GM19328 (cell line): Measurements from ENCODE around the gene LTBP1.
"Not testable (repeated sequence)": the region's sequence is repeated elsewhere in the genome, so short reads cannot be mapped to it uniquely, and the experiment has no call there.

Source experiments
- ATAC-seq: cut with Tn5 transposase; IDR thresholded peaks from one replicate; pipeline ENCODE4 v1.9.1; 2021; ENCODE audit warnings: mild to moderate bottlenecking, moderate library complexity; ENCODE audit not compliant: unreplicated experiment

LTBP1 gene

DNA sequence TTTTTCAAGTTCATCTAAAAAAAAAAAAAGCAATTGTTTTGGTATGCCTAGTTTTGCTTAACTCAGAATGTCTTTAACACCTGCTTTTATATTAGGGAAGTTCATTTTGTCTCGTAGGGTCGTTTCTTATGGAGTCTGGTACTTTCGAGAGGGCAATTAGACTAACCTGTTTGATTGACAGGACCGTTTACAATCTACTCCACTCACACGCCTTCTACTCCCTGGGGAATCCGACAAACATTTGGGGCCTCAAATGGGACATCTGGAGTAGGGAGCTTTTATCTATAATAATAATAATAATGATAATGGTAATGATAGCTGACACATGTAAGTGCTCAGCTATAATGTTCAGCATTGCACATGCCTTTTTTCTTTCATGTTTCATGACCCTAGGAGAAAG lies 268.1 kb downstream of the LTBP1 start:
- no peak for ATAC-seq

DNA sequence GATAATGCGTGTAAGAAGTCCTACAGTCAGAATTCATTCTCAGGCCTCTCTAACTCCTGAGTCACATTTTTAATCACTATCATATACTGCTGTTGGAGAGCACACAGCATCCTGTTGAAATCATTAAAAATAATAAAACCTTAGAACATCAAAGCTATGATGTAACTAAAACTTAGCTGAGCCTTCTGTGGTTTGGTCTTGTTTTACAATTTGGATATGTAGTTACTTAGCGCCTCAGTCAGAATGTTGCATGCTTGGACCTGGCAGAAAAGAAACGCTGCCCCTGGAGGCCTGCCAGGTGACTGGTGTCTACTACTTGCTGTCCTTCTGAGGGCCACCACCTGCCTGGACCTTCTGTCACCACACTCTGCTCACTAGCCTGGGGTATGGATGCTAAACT lies 268.5 kb downstream of the LTBP1 start:
- no peak for ATAC-seq

DNA sequence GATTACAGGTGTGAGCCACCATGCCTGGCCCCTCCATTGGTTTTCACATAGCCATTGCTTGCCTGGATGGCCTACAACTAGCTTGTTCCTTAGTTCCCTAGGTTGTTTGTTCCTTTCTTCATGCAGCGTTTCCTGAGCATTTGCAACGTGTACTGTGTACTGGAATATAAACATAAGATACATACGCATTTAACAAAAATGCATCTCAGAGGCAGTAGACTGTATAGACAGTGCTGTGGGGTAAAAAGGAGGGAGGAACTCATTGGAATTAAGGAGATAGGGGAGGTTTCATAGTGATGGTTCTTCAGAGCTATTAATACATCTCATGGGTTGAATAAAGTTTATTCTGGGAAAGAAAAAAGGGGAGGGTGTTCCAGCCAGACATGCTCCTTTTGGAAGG lies 269.2 kb downstream of the LTBP1 start:
- ATAC-seq = no peak

DNA sequence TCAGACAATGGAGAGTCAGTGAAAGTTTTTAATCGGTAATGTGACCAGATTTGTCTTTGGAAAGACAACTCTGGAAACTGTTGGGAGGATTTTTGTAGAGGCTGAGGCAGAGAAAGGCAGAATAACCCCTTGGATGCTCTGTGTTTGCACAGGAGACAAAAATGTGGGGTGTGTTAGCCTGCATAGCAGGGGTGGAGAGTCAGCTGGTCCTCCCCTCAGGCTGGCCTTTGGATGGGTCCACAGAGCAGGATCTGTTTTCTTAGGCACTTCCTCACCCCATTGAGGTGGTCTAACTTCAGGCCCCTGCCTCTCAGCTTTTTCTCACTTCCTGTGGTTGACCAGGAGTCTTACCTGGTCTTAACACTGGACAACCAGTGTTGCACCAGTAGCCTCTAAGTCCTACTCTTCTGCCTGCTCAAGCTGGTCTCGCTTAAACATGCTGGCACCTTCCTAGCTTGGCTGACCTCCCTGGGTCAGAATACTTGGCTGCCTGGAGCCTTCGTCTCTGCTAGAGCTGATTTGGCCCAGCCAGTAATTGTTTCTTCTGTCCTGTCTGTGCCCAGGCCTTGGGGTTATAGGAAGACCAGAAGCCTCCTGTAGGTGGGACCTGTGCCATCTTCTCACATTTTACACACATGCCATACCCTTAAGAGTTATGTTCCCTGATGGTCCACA lies 269.9 kb downstream of the LTBP1 start:
- ATAC-seq = no peak

DNA sequence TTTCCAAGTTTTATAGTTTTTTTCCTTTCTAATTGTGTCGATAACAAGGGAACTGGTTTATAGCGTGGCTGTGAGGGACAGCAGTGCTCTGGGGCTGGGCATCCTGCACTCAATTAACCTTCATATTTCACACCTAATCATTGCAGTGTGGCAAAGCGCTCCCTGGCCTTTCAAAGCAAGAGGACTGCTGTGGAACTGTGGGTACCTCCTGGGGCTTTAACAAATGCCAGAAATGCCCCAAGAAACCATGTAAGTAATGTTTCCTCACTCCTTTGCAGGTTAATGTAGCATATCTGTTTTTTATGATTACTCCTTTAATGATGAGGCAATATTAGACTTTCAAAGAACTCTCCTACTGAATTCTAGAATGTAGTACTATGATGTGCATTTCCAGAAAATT lies 270.7 kb downstream of the LTBP1 start:
- no peak for ATAC-seq

DNA sequence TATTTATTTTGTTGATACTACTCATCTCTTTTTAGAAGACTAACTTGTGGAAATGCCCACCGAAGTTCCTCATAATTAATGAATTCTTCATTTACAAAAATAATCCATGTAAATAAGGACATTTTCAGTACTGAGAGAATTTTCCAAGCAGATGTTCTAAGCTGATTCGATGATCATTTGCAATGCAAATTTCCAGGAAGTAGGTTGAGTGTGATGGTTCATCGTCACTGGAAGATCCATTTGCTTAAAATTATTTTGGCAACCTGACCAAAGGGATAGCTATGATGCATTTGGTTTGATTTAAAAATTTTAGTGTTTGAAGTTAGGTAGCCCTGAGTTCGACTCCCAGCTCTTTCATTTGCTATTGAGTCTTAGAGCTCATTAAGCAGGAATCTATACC lies 272.4 kb downstream of the LTBP1 start:
- no peak for ATAC-seq

DNA sequence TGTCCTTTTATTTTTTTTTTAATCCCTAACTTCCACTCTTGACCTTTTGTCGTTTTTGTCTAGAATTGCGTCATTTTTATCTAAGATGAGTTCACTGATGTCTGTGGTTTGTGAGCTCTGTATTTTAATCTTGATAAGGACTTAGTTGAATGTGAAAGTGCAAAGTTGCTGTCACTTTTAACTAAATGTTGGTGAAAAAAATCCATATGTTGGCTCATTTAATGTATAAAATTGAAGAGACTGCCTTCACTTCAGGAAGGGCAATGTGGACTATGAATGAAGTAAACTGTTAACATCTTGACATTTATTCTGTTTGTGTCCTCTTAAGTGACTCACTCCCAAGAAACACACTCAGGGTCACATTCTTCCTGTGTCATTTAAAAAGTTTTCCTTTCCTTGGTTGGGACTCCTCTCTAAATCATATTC lies 273.1 kb downstream of the LTBP1 start:
- ATAC-seq = no peak

DNA sequence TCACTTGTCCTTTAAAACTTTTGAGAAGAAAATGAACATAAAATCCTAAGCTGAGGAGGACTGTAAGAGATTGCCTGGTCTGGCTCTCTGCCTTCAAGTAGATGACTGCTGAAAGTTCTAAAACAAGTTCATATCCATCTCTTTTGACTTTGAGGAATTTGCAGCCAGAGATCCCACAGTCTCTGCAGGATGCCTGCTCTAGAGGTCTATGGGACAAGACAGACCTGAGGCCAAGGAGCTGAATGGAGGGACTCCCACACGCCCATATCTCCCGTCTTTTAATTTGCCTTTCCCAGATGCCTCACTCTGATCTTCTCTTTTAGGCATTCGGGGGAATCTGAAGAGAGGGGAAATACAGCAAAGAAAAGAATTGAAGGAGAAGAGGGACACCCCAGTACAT lies 273.8 kb downstream of the LTBP1 start:
- no peak for ATAC-seq

DNA sequence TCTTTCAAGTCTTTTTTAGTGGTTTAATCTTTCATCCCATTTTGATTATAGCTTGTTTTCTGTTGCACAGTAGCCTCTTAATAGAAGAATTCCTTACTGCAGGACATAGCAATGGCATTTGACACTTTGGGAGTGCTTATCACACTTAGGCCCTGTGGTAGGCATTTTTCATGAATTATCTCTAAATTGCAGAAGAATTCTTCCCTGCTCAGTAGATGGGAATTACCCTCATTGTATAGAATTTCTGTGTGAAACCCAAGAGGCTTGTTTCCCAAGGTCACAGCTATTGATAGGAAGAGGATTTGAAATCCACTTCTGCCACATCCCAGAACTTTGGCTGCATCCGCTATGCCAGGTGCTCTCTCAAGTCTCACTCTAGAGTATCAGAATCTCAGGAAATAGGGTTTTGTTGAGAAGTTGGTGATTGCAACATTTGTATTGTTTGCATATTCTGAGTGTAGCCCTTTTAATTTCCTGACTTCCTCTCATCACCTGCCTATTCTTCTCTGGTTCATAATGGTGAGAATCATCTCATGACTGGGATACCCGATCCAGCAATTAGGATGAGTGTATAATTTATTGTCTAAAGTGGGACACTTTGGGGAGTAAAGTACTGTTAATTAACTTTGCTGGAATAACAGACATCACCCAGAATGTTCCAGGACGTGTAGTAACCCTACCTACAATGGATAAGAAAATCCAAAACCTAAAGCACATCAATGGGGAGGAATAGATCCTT lies 274.5 kb downstream of the LTBP1 start:
- no peak for ATAC-seq

DNA sequence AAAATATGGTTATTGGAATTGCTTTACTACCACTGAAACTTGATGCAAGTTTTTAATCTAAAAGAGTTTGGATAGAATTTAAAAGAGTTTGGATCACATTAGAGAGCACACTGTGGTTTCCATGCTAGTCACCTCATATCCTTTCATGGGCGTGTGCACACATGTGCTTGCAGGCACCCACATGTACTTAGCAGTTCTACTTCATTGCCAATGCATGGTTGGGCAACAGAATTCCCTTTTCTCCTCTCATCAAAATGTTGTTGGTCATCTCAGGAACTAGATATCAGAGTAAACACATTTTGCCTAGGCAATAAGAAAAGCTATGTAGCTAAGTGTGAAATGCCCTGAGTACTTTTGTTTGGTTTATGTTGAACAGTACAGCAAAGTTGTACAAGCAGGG lies 275.6 kb downstream of the LTBP1 start:
- ATAC-seq = no peak

DNA sequence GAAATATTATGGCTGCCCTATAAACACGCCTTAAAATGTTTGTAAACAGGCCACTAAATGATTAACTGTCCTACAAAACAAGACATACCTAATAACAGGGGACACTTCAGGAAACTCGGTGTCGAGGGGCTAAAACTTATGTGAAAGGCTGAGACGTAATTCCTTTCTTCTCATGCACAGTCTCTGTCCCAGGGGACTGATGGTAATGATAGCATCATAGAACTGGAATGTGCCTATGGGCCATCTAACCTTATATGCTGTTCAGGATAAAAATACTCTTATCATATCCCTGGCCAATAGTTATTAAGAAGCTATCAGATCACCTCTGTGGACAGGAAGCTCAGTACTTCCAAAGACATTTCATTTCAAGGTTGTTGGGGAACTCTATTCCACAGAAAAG lies 277.1 kb downstream of the LTBP1 start:
- ATAC-seq = no peak

DNA sequence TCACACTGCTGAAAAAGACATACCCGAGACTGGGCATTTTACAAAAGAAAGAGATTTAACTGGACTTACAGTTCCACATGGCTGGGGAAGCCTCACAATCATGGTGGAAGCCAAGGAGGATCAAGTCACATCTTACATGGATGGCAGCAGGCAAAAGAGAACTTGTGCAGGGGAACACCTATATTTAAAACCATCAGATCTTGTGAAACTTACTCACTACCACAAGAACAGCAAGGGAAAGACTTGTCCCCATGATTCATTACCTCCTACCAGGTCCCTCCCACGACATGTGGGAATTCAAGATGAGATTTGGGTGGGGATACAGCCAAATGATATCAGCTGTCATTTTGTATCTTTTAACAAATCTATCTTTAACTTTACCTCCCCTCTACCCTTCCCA lies 278.6 kb downstream of the LTBP1 start:
- ATAC-seq = no peak

DNA sequence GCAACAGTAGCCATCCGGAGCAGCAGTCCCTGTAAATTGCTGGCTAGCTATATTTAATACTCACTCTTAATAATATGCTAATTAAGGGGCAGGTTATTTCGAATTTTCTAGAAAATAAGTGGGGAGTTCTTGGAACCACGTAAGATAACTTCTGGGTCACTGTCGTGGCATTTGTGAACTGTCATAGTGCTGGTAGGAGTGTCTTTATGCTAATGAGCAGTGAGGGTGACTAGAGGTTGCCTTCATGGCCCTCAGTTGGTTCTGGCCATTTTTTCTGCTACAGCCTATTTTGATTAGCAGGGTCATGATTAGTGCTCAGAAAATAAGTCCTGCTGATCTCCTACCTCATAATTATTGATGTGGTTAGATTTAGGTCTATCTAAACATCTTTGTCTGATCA lies 279.8 kb downstream of the LTBP1 start:
- ATAC-seq = no peak

DNA sequence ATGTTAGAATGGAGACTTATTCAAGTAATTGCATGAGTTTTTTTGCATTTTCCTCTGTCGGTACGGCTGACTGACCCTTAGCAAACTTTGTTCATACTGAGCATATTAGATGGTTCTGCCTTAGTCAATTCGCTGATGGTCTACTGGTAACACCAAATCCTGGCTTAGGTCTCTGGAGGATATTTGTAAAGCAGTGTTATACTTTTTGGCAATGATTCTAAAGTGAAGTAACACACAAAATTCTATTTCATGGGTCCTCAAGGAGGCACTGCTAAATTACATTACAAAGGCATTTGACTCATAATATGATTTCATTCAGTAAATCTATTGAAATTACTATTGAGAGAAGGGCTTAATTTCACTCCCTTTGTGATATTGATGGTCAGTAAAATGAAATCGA lies 282.9 kb downstream of the LTBP1 start:
- ATAC-seq = no peak

DNA sequence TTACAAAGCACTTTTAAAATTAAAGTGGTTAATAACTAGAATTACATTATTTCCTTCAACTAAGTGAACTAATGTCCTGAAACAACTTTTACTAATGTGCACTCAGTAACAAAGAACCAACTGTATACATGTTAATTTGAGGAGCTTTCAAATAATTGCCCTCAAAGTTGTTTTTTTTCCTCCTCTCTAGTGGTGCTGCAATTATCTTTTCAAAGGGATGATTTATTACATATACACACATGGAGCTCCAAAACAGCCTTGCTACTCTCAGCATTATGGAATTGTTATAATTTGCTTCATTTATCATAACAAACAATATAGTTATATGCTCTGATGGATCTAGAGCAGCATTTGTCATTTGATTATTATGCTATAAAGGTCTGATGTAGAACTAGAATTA lies 283.4 kb downstream of the LTBP1 start:
- no peak for ATAC-seq

DNA sequence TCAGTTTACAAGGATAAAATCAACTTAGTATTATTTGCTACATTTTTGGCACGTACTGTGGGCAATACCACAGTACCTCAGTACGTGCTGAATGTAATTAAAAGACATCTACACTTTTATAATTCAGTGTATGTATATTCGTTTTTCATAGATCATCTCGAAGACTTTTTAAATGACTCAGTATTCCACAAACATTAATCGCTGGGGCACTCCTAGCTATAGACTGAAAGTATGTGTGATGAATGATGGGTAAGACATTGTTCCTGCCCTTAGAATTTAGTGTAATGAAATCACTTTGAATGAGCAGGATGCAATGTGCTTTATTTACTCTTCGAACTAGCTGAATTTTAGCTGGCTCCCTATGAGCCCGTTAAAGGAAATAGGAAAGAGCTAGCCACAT lies 284.1 kb downstream of the LTBP1 start:
- no peak for ATAC-seq

DNA sequence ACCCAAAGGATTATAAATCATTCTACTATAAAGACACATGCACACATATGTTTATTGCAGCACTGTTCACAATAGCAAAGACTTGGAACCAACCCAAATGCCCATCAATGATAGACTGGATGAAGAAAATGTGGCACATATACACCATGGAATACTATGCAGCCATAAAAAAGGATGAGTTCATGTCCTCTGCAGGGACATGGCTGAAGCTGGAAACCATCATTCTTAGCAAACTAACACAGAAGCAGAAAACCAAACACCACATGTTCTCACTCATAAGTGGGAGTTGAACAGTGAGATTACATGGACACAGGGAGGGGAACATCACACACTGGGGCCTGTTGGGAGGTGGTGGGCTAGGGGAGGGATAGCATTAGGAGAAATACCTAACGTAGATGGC lies 288.8 kb downstream of the LTBP1 start:
- not testable (repeated sequence) for ATAC-seq

DNA sequence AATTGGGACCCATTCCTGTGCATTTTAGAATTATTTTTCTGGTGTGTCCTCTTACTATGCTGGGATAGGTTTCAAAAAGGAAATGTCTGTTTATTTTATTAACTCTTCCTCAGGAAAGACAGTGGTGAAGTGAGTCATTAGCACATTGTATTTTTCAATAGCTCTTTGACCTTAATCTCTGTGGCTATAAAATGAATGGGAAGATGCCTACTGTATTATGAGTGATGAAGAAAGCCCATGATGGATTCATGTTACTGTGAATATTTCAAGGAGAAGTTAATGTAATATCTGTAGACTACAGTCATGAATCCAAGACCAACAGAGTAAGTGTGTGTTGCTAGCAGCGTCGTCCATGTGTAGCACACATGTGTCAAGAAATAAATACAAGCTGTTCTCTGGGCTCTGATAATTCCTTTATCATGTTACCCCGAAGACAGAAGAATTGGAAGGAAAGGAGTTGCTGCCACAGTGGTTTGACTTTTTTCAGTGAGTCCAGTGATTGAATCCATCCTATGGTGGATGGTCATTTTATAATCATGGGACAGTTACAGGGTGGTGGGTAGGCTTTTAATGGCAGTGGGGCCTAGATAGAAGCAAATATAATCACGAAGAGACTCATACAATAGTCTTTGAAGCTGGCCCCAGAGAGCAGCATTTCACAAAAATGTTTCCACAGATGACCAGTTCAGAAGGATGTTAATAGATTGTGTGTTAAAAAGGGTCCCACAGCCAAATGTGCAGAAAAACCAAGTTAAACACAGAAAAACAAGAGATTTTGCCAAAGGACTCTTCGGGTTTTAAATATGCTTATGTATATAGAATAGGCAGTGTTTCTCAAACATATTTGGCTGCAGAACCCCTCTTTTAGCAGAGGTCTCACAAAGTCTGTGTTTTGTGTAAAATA lies 290.0 kb downstream of the LTBP1 start:
- ATAC-seq = no peak

DNA sequence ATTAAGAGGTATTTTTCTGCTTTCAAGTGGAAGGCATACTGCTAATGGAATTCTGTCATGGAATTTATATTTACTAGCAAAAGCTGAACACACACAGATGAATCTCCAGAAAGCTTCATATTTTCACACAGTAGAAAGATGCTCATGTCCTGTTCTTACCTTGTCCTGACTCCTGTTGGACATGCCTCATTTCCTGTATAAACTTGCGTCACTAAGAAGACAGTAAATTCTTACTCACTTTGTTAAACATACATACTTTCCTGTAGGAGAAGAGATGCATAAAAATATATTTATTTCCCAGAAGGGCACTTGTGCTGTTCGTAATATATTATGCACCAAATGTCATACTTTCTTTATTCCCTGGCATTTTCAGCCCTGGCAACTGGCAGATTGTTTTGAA lies 291.4 kb downstream of the LTBP1 start:
- ATAC-seq = no peak

DNA sequence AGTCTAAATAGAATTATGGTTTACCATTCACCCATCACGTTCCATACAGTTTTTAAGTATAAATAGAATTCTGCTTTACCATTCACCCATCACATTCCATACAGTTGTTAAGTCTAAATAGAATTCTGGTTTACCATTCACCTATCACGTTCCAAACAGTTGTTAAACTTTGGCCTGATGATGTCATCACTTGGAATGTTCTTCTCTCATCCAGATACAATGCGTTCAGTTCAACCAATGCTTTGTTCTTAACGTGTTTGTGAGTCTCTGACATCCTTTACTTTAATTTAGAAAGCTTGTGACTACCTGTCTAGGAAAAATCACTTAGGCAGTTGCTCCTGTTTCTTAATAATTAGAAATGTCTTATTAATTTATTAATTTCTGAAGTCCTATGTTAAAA lies 293.4 kb downstream of the LTBP1 start:
- ATAC-seq = no peak

DNA sequence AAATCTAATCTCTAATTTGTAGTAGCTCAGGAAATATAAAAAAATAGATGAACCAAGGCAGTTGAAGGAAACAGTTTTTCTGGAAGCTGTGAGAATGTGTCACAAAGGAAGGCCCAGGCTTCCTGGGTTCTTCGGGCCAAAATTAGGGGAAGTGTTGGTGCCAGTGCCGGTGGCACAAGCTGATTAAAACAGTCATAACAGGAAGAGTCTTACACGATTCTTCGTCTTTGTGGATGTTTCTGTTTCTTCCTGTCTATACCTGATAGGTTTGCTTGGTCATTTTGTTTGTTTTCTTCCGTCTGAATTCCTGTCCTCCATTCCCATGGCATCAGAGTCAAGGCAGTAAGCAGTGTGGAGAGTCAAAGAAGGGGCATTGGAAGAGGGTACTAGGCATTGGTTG lies 294.3 kb downstream of the LTBP1 start:
- no peak for ATAC-seq

DNA sequence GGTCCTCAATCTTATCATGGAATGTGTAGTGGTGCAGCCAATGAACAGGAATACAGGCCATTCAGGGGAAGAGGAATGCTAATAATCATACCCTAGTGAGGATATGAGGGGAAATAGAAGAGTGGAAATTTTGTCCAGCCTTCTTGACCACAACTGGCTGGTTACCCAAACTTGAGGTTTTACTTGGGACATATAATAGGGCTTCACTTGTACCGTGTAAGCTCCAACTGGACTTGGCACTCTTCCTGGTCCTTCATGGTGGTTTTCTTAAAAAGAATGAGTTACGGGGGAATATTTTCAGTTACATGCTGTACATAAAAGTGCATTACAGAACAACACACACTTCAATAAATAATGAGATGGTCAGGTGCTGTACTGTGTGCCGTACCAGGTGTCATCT lies 294.8 kb downstream of the LTBP1 start:
- no peak for ATAC-seq
